ENCODE data around the gene GALNTL6.
"Not testable (repeated sequence)": the region's sequence is repeated elsewhere in the genome, so short reads cannot be mapped to it uniquely, and the experiment has no call there.

Gene GALNTL6

DNA sequence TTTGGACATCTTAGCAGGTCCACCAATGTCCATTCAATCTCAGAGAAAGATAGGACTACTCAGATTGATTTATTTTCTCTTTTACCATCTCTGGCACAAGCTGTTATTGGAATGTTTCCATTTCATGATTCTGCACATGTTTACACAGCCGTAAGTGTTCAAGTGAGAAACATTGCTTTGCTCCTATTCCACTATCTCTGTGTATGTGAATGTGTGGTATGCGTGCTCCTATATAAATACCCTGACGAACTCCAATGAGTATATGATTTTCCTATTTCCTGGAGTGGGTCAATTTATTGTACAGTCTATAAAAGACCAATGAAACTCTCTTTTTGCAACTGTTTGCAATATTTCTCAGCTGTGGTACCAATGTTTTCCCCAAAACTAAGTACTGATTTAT lies 1134.4 kb downstream of the GALNTL6 start:
- DNase-seq (ENCODE audit: low spot score), result no peak

DNA sequence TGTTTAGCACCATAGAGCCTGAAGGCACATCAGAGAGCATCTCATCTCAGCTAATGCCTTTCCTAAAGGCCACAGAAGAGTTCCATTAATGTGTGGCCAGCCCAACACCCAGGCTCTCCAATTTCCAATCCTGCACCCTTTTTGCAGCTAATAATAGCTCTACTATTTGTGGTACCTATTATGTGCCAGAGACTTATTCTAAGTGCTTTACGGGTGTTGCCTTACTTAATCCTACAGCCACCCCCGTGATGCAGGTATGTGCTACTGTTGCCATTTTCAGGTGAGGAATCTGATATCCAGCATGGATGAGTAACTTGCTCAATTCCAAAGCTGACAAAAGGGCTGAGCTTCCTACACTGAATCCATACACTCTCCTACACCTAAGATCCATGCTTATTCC lies 1137.8 kb downstream of the GALNTL6 start:
- no peak for DNase-seq (ENCODE audit: low spot score)

DNA sequence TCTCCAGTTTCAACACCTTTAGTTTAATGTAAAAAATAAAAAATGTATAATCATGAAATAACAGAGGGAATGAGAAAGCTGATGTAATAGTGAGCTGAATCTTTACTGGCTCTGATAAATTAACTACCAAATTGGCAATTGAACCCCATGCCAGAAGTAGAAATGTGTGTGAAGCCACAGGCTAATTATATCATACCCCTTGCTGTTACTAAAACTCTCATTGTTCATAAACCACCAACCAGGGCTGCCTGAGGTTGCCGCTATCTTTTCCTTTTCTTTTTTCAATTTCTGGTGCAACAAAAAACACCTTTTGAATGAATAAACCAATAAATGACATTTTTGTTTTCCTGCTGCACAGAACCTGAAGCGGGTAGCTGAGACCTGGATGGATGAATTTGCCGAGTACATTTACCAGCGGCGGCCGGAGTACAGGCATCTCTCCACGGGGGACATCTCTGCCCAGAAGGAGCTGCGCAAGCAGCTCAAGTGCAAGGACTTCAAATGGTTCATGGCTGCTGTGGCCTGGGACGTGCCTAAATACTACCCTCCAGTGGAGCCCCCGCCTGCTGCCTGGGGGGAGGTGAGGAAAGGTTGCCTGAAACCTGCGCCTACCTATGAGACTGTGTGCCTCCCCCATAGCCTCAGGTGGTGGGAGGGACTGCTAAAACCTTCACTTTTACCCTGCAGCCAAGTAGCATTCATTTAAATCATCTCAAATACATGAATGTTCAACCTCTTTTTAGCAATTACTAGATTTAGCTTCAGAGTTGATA lies 1138.7 kb downstream of the GALNTL6 start:
- no peak for DNase-seq (ENCODE audit: low spot score)

GRCh38 chr4:172953896-172954568 lies 1140.8 kb downstream of the GALNTL6 start:
- no peak for DNase-seq (ENCODE audit: low spot score)

GRCh38 chr4:172956340-172956739 lies 1143.1 kb downstream of the GALNTL6 start:
- not testable (repeated sequence) for DNase-seq (ENCODE audit: low spot score)

DNA sequence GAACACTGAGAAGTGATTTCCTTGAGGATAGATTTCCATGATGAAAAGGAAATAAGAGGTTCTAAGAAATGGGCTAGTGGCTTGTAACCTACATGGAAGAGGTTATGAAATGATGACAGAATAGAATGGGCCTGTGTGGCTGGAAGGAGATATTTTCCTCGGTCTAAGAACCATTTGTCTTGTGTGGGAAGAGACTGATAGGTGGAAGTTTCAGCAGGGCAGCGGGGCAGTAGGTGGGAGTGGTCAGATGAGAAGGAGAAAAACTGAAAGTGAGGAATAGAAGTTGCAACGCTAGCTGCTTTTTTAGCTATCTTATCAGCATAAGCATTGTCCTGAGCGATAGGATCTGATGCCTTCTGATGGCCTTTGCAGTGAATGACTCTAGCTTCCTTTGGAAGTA lies 1144.0 kb downstream of the GALNTL6 start:
- DNase-seq (ENCODE audit: low spot score), result no peak

DNA sequence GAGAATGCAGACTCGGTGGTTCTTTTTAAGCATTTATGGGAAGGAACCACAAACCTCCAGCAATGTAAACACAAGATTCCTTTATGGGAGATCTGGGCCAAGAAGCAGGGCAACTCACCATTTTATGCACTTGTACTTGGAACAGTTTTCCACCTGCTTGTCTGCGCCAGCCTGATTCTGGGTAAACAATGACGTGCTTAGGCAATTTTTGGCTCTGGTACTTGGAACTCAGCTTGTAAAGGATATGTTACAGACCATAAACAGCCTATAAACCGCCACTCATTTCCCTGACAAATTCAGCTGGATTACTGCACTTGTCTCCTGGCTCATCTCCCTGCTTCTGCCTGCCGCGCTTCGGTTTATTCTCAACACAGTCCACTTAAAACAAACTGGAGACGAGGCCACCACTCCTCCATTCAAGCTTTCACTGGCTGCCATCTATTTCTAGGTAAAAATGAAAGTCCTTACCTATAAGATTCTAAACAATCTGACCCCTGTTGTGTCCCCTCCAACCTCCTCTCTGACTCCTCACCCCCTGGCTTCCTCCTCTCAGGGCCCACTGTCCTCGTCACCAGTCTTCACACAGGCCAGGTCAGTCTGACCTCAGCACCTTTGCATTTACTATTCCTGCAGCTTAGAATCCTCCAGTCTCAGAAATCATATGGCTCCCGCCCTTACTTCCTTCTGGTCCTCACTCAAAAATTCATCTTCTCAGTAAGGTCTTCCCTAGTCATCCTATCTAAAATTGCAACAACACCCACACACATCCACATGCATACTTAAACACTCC lies 1149.6 kb downstream of the GALNTL6 start:
- DNase-seq (ENCODE audit: low spot score), result no peak

DNA sequence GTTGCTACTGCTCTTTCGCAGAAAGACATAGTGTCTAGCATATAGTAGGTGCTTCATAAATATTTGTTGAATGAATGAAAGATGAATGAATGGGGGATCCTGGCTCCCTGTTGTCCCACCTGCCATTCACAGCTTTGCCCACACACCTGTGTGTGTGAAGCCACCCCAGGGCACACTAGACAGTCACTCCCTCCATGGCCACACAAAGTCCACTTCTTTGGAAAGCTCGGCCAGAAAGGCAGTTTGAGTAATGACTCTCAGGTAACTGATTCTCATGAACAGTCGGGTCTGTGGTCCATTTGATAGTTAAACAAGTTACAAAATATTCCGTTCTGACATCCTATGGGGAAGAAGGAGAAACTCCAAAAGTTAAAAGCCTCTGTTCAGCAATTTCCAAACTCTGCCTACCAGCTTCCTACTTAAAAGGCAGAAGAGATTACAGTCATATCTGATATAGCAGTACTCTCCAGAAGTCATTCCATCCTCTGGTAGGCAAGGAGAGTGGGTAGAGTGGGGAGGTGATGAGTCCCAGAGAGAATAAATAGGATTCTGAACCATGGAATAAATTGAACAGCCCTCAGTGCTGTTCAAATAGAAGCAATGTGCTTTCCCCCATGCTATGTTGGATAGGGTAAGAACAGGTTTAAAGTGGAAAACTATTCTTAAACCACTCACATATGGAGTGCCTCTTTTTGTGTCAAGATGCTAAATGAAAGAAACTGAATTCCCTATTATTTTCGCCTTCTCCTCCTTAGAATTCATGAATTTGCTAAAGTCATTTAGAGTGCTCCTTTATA lies 1150.5 kb downstream of the GALNTL6 start:
- no peak for DNase-seq (ENCODE audit: low spot score)

DNA sequence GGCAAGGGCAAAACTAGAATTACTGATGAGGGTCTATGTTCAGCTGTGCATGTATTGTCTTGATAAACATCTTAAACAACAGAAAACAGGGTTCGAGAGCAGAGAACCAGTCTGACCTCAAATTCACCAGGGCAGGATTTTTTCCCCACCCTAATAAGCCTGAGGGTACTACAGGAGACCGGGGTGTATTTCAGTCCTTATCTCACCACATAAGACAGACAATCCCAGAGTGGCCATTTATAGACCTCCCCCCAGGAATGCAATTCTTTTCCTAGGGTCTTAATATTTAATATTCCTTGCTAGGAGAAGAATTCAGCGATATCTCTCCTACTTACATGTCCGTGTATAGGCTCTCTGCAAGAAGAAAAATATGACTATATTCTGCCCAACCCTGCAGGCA lies 1157.0 kb downstream of the GALNTL6 start:
- DNase-seq (ENCODE audit: low spot score), result not testable (repeated sequence)

GRCh38 chr4:172974586-172974985 lies 1161.4 kb downstream of the GALNTL6 start:
- no peak for DNase-seq (ENCODE audit: low spot score)

DNA sequence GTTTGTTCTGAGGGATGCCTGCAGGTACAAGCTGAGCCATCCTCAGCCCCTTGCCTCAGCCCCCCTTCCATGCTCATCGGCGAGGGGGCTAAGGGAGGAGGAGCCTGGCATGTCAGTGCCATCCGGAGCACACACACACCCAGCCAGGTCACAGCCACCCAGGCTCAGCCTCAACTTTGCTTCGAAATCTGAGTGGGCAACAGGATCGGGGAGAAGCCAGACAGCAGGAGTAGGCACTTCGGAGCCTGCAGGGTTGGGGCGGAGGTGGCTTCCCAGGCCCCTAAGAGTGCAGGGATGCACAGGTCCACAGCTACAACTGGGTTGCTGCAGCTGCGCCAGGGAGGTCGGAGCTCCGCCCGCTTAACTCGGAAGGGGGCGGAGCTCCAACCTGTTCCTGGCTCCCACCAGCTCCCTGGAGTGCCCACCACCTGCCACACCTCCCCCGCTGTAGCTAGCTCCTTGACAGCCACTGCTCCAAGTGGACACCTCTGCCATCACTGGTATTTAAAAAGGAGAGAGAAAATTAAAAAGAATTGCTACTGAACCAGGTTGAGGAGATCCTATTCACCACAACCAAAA lies 1162.5 kb downstream of the GALNTL6 start:
- DNase-seq (ENCODE audit: low spot score), result no peak

DNA sequence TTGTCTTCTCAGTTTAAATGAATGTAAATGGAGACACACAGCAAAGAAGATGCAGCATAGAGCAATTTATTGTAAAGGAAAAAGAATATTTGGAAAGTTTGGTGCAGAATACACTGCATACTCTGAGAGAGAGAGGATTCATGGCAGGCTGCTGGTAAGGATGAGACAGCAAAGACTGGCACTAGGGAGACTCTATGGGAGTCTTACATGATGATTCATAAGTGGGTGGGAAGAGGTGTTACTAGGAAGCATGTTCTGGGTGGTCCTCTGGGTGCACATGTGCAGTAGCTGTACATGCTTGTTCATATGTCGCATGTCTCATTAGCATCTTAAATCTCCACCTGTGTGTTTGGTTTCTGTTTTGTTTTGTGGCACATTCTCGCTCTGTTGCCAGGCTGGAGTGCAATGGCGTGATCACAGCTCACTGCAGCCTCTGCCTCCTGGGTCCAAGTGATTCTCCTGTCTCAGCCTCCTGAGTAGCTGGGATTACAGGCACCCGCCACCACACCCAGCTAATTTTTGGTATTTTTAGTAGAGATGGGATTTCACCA lies 1164.4 kb downstream of the GALNTL6 start:
- DNase-seq (ENCODE audit: low spot score), result not testable (repeated sequence)

DNA sequence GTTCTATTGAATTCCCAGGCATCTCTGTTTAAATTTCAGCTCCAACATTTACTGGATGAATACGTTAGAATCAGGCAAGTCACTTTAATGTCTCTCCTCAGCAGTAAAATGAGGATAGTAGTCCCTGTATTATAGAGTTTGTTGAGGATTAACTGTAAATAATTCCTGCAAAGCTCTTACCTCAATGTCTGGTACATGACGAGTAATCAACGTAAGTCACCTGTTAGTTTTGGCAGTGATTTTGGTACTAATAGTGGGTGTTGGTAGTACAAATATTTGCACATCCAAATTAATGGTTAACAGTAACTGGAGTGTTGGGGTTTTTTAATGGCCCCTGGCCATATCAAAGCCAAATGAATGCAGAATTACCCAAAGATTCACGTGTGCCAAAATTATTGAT lies 1165.6 kb downstream of the GALNTL6 start:
- no peak for DNase-seq (ENCODE audit: low spot score)

GRCh38 chr4:172979332-172979731 lies 1166.1 kb downstream of the GALNTL6 start:
- no peak for DNase-seq (ENCODE audit: low spot score)

DNA sequence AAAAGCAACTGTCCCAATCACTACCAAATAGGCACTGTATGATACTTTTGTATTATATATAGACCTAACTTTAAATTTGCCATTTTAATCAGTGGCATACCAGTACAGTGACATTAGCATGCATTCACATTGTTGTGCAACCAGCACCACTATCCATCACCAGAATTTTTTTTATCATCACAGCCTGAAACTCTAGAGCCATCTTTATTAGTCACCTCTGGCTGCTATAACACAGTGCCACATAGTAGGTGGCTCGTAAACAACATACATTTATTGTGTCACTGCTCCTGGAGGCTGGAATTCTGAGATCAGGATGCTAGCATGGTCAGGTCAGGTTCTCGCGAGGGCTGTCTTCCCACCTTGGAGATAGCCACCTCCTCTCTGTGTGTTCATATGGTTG lies 1167.0 kb downstream of the GALNTL6 start:
- DNase-seq (ENCODE audit: low spot score), result no peak

GRCh38 chr4:172982151-172982590 lies 1169.0 kb downstream of the GALNTL6 start:
- peak; percentile 40 for DNase-seq (ENCODE audit: low spot score)

GRCh38 chr4:172983014-172983413 lies 1169.8 kb downstream of the GALNTL6 start:
- DNase-seq (ENCODE audit: low spot score), result no peak

- no peak for DNase-seq (ENCODE audit: low spot score)
These were observed 1170.4 kb downstream of the GALNTL6 start for GRCh38 chr4:172983631-172984030.

- no peak for DNase-seq (ENCODE audit: low spot score)
These were observed 1172.3 kb downstream of the GALNTL6 start for GRCh38 chr4:172985552-172985951.

DNA sequence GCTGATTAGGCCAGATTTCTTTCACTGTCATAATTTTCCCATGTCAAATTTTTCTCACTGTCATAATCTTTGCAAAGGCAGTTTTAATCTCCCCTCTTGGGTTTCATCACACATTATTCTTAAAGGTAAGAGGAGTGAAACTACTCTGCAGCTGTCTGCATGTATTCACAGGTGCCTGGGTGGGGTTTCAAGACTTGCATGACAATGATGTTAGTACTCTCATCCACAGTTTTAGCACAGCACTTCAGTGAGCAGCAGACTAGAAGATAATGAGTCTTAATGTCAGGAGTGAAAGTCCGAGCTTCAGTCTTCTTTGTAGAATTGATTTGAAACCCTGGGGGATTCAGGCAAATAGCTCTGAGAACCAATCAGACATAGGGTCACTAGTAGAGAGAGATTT lies 1172.9 kb downstream of the GALNTL6 start:
- no peak for DNase-seq (ENCODE audit: low spot score)

Data from GM03348 (cell line).